SK-N-SH treated with all-trans-retinoic acid at 6 μM for 48 hours (cell line): ENCODE measurements around the gene ALG9.

ENCODE experiments used
- ATAC-seq: fragments of 200-7000 bp; cut with Tn5 transposase; 3 replicates; pipeline ENCODE4 v1.9.1; 2020; ENCODE audit warnings: mild to moderate bottlenecking, moderate library complexity
- ARNTL ChIP-seq: fragments of 450-650 bp; formaldehyde crosslinking; IDR thresholded peaks from 2 replicates; pipeline ENCODE4 v1.5.0; 2020; ENCODE audit warnings: low read depth, mild to moderate bottlenecking, moderate library complexity, borderline replicate concordance
- BACH2 ChIP-seq: fragments of 250-450 bp; sonication (Bioruptor Pico); IDR thresholded peaks from 2 replicates; pipeline ENCODE4 v1.9.0; 2021; ENCODE audit warnings: mild to moderate bottlenecking, borderline replicate concordance
- CREB5 ChIP-seq: fragments of 250-450 bp; sonication (Bioruptor Pico); IDR thresholded peaks from 2 replicates; pipeline ENCODE4 v1.5.1; 2020; ENCODE audit warnings: low read depth, mild to moderate bottlenecking, moderate library complexity
- CSDC2 ChIP-seq: fragments of 250-450 bp; sonication (Bioruptor Pico); IDR thresholded peaks from 2 replicates; pipeline ENCODE4 v1.5.0; 2020; ENCODE audit warnings: mild to moderate bottlenecking, moderate library complexity
- CSRNP3 ChIP-seq: fragments of 250-450 bp; sonication (Bioruptor Pico); IDR thresholded peaks from 2 replicates; pipeline ENCODE4 v1.5.1; 2021; ENCODE audit warnings: mild to moderate bottlenecking, moderate library complexity
- ESRRG ChIP-seq: fragments of 250-450 bp; sonication (Bioruptor Pico); IDR thresholded peaks from 2 replicates; pipeline ENCODE4 v1.6.1; 2021; ENCODE audit warnings: mild to moderate bottlenecking
- GLIS3 ChIP-seq: fragments of 250-450 bp; sonication (Bioruptor Pico); IDR thresholded peaks from 2 replicates; pipeline ENCODE4 v1.5.0; 2020; ENCODE audit warnings: mild to moderate bottlenecking, moderate library complexity
- ISL1 ChIP-seq: fragments of 250-450 bp; sonication (Bioruptor Pico); IDR thresholded peaks from 2 replicates; pipeline ENCODE4 v2.1.2; 2022; ENCODE audit warnings: mild to moderate bottlenecking, moderate library complexity
- OSR1 ChIP-seq: fragments of 250-450 bp; sonication (Bioruptor Pico); IDR thresholded peaks from 2 replicates; pipeline ENCODE4 v1.8.0; 2022; ENCODE audit warnings: moderate library complexity, mild to moderate bottlenecking, inconsistent platforms
- PATZ1 ChIP-seq: fragments of 250-450 bp; sonication (Bioruptor Pico); IDR thresholded peaks from 2 replicates; pipeline ENCODE4 v1.8.0; 2020; ENCODE audit warnings: mild to moderate bottlenecking, moderate library complexity, borderline replicate concordance
- RARB ChIP-seq: fragments of 250-450 bp; sonication (Bioruptor Pico); IDR thresholded peaks from 2 replicates; pipeline ENCODE4 v1.8.0; 2021; ENCODE audit warnings: mild to moderate bottlenecking, moderate library complexity
- TOX ChIP-seq: fragments of 250-450 bp; sonication (Bioruptor Pico); IDR thresholded peaks from 2 replicates; pipeline ENCODE4 v1.8.0; 2021; ENCODE audit warnings: mild to moderate bottlenecking, moderate library complexity, borderline replicate concordance
- TSHZ2 ChIP-seq: fragments of 250-450 bp; sonication (Bioruptor Pico); IDR thresholded peaks from 2 replicates; pipeline ENCODE4 v1.5.0; 2020; ENCODE audit warnings: mild to moderate bottlenecking, moderate library complexity
- ZC3H10 ChIP-seq: fragments of 250-450 bp; sonication (Bioruptor Pico); IDR thresholded peaks from 2 replicates; pipeline ENCODE4 v1.5.1; 2021; ENCODE audit warnings: mild to moderate bottlenecking, moderate library complexity
- ZFP3 ChIP-seq: fragments of 250-450 bp; sonication (Bioruptor Pico); IDR thresholded peaks from 2 replicates; pipeline ENCODE4 v1.5.0; 2020; ENCODE audit warnings: mild to moderate bottlenecking, moderate library complexity
- ZFP30 ChIP-seq: fragments of 450-650 bp; formaldehyde crosslinking; IDR thresholded peaks from 2 replicates; pipeline ENCODE4 v1.5.0; 2022; ENCODE audit warnings: mild to moderate bottlenecking, moderate library complexity
- ZNF565 ChIP-seq: fragments of 450-650 bp; formaldehyde crosslinking; conservative IDR thresholded peaks from 2 replicates; pipeline ENCODE4 v1.5.0; 2020; ENCODE audit warnings: low read depth, mild to moderate bottlenecking, moderate library complexity
- ZNF8 ChIP-seq: fragments of 450-650 bp; formaldehyde crosslinking; IDR thresholded peaks from 2 replicates; pipeline ENCODE4 v1.5.0; 2020; ENCODE audit warnings: mild to moderate bottlenecking, moderate library complexity
- TF ChIP-seq, protein P1 (sequence below): fragments of 250-450 bp; sonication (Bioruptor Pico); IDR thresholded peaks from 2 replicates; pipeline ENCODE4 v1.8.0; 2021; ENCODE audit warnings: low read depth, mild to moderate bottlenecking, moderate library complexity, borderline replicate concordance

ALG9 gene

DNA sequence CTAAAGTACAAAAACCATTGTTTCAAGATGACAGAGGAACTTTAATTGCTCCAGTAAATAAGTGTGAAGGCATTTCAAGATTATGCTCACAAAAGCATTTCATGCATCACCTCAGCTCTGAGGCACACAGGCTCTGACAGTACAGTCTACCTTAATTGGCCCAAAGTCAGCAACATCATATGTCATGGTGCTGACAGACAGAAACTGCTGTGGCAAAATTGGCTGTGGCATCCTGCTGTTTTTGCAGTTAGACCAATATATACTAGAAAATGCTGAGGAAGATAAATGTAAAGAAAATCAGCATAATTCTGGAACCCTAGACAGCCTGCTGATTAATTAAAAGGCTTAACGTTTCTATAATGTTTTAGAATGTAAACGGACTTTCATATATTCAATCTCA is 70.2 kb downstream of the ALG9 start:
- no peak for TF ChIP-seq BACH2 (CRISPR knock-in tag)
- no peak for ATAC-seq

GRCh38 chr11:111798279-111798678 is 73.1 kb downstream of the ALG9 start:
- no peak for ATAC-seq
- no peak for TF ChIP-seq PATZ1 (CRISPR knock-in tag)
- no peak for TF ChIP-seq OSR1
- TF ChIP-seq ESRRG (CRISPR knock-in tag): no peak
- TF ChIP-seq ISL1 (CRISPR knock-in tag): no peak
- TF ChIP-seq ZC3H10: no peak
- no peak for TF ChIP-seq TOX (CRISPR knock-in tag)
- no peak for TF ChIP-seq CREB5 (CRISPR knock-in tag)
- TF ChIP-seq CSRNP3 (CRISPR knock-in tag): no peak
- TF ChIP-seq, all 23 proteins: peak for 0

GRCh38 chr11:111797145-111797581 is 74.2 kb downstream of the ALG9 start:
- no peak for TF ChIP-seq CSDC2 (CRISPR knock-in tag)
- no peak for TF ChIP-seq RARB (CRISPR knock-in tag)
- TF ChIP-seq, protein P1, sequence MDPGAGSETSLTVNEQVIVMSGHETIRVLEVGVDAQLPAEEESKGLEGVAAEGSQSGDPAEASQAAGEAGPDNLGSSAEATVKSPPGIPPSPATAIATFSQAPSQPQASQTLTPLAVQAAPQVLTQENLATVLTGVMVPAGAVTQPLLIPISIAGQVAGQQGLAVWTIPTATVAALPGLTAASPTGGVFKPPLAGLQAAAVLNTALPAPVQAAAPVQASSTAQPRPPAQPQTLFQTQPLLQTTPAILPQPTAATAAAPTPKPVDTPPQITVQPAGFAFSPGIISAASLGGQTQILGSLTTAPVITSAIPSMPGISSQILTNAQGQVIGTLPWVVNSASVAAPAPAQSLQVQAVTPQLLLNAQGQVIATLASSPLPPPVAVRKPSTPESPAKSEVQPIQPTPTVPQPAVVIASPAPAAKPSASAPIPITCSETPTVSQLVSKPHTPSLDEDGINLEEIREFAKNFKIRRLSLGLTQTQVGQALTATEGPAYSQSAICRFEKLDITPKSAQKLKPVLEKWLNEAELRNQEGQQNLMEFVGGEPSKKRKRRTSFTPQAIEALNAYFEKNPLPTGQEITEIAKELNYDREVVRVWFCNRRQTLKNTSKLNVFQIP: no peak
- peak; percentile 93; the same call in 1 of the 2 replicates for TF ChIP-seq ZNF565
- TF ChIP-seq ARNTL: no peak
- TF ChIP-seq ESRRG (CRISPR knock-in tag): no peak
- no peak for TF ChIP-seq BACH2 (CRISPR knock-in tag)
- ATAC-seq: peak; percentile 17

DNA sequence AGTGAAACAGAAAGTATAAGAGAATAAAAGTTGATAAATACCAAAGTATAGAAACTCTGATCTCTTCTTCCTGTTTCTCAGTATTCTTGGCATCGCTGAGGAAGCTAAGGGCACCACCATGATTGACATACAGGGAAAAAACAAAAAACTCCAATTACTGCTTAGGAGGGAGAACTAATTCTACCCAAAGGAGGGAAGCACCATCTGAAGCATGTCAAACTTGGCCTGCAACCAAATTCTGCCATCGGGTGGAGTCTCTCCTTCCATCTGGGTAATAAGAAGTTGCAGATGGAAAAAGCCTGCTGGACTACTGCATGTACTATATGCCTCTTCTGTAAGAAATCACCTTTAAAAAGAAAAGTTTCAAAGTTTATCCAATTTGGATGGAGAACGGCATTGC is 74.7 kb downstream of the ALG9 start:
- no peak for ATAC-seq
- no peak for TF ChIP-seq ZFP3
- no peak for TF ChIP-seq TSHZ2 (CRISPR knock-in tag)
- no peak for TF ChIP-seq ZNF8
- TF ChIP-seq ISL1 (CRISPR knock-in tag): no peak
- TF ChIP-seq GLIS3 (CRISPR knock-in tag): no peak
- no peak for TF ChIP-seq ZFP30 (CRISPR knock-in tag)
- TF ChIP-seq ARNTL: no peak
- TF ChIP-seq CREB5 (CRISPR knock-in tag): no peak
